ENCODE results near the gene ANLN.

- TF ChIP-seq, protein P1, sequence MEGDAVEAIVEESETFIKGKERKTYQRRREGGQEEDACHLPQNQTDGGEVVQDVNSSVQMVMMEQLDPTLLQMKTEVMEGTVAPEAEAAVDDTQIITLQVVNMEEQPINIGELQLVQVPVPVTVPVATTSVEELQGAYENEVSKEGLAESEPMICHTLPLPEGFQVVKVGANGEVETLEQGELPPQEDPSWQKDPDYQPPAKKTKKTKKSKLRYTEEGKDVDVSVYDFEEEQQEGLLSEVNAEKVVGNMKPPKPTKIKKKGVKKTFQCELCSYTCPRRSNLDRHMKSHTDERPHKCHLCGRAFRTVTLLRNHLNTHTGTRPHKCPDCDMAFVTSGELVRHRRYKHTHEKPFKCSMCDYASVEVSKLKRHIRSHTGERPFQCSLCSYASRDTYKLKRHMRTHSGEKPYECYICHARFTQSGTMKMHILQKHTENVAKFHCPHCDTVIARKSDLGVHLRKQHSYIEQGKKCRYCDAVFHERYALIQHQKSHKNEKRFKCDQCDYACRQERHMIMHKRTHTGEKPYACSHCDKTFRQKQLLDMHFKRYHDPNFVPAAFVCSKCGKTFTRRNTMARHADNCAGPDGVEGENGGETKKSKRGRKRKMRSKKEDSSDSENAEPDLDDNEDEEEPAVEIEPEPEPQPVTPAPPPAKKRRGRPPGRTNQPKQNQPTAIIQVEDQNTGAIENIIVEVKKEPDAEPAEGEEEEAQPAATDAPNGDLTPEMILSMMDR (IDR thresholded peaks at IDR 0.05), result peak; percentile 87 to 99 (median 94)
- TF ChIP-seq POLR2A (IDR thresholded peaks at IDR 0.05), result peak; percentile 81 to 86 (median 85)
Measured at GRCh38 chr7:36366718-36367560, 22.7 kb upstream of the ANLN start.

Measured in body of pancreas (tissue), 4 donors.